SH-SY5Y (cell line): ENCODE results near the gene ZNF655.

Experiments used
- GATA2 ChIP-seq: IDR thresholded peaks from 2 replicates; pipeline ENCODE4 v1.6.1; 2011; ENCODE audit warnings: mild to moderate bottlenecking, low read depth, low read length
- GATA3 ChIP-seq: IDR thresholded peaks from 2 replicates; pipeline ENCODE4 v1.6.1; 2011; ENCODE audit warnings: low read depth, mild to moderate bottlenecking, low read length, moderate library complexity

- no peak for TF ChIP-seq GATA2
- no peak for TF ChIP-seq GATA3
Measured at GRCh38 chr7:99539213-99539811, 19.1 kb upstream of the ZNF655 start.
